IMR-90 (cell line): ENCODE data around the gene TAF4. TPM values are rescaled to one million over a fixed set of nuclear protein-coding genes. Genes with fewer than 3 reads are reported as not detected.

Source experiments
- ATAC-seq: fragments of 200-7000 bp; cut with Tn5 transposase; 2 replicates; pipeline ENCODE4 v1.9.1; 2020; ENCODE audit warnings: low read depth, mild to moderate bottlenecking, moderate library complexity
- BruUV-seq: library from RNA; stranded (reverse); fragments of 400-500 nt; replicated peaks from 2 replicates; lab custom pipeline; 2021; lab: Mats Ljungman, UMichigan
- CTCF ChIA-PET: fragments of 300-600 bp; formaldehyde crosslinking; extraction: SDS; loops from one replicate; lab custom pipeline; 2021; ENCODE audit warnings: antibody characterized with exemption; lab: Yijun Ruan, JAX
- POLR2A ChIA-PET: fragments of 300-600 bp; sonication (Branson Sonifier 250); formaldehyde crosslinking; loops from one replicate; lab custom pipeline; 2022; ENCODE audit warnings: antibody characterized with exemption; ENCODE audit not compliant: unreplicated experiment; lab: Charles Lee
- DNase-seq: peaks from one replicate; pipeline ENCODE4 v3.0.0; 2013
- H2AFZ ChIP-seq: replicated peaks from 2 replicates; pipeline ENCODE3; 2013; ENCODE audit warnings: low read length, mild to moderate bottlenecking; ENCODE audit not compliant: poor library complexity
- H2AK5ac ChIP-seq: 2 replicates; pipeline ENCODE4 v1.6.1; 2013; ENCODE audit warnings: low read depth, low read length, inconsistent platforms
- H2AK9ac ChIP-seq: replicated peaks from 2 replicates; pipeline ENCODE3; 2013; ENCODE audit warnings: mild to moderate bottlenecking, low read depth, low read length, moderate library complexity; ENCODE audit not compliant: poor library complexity
- H2BK120ac ChIP-seq: 2 replicates; pipeline ENCODE4 v1.6.1; 2013; ENCODE audit warnings: low read depth, low read length, inconsistent platforms
- H2BK15ac ChIP-seq: 3 replicates; pipeline ENCODE4 v1.6.1; 2013; ENCODE audit warnings: low read depth, low read length, inconsistent platforms
- H2BK20ac ChIP-seq: 2 replicates; pipeline ENCODE4 v1.6.1; 2013; ENCODE audit warnings: low read depth, mild to moderate bottlenecking, inconsistent platforms, low read length, moderate library complexity
- H2BK5ac ChIP-seq: 2 replicates; pipeline ENCODE4 v1.6.1; 2013; ENCODE audit warnings: mild to moderate bottlenecking, low read depth, low read length, inconsistent platforms; ENCODE audit not compliant: poor library complexity, severe bottlenecking
- H3K14ac ChIP-seq: replicated peaks from 2 replicates; pipeline ENCODE4 v1.6.1; 2013; ENCODE audit warnings: low read depth, low read length, inconsistent platforms
- H3K18ac ChIP-seq: 2 replicates; pipeline ENCODE4 v1.6.1; 2013; ENCODE audit warnings: low read depth, low read length, control low read depth
- H3K23ac ChIP-seq: 2 replicates; pipeline ENCODE4 v1.6.1; 2013; ENCODE audit warnings: low read depth, low read length, inconsistent platforms
- H3K27ac ChIP-seq: 2 replicates; pipeline ENCODE4 v1.5.1; 2013; ENCODE audit warnings: mild to moderate bottlenecking, control low read depth, low read length; ENCODE audit not compliant: insufficient read depth
- H3K27me3 ChIP-seq: 2 replicates; pipeline ENCODE4 v1.6.1; 2013; ENCODE audit warnings: low read length; ENCODE audit not compliant: control insufficient read depth, insufficient read depth
- H3K36me3 ChIP-seq: 2 replicates; pipeline ENCODE4 v1.6.1; 2013; ENCODE audit warnings: low read length, mixed read lengths; ENCODE audit not compliant: control insufficient read depth, insufficient read depth
- H3K4ac ChIP-seq: 2 replicates; pipeline ENCODE4 v1.6.1; 2013; ENCODE audit warnings: low read depth, low read length, inconsistent platforms
- H3K4me1 ChIP-seq: 2 replicates; pipeline ENCODE4 v1.6.1; 2013; ENCODE audit warnings: low read length, mixed read lengths; ENCODE audit not compliant: control insufficient read depth, insufficient read depth
- H3K4me2 ChIP-seq: 2 replicates; pipeline ENCODE4 v1.6.1; 2013; ENCODE audit warnings: low read depth, mild to moderate bottlenecking, control low read depth, low read length, moderate library complexity
- H3K4me3 ChIP-seq: 2 replicates; pipeline ENCODE4 v1.5.1; 2013; ENCODE audit warnings: low read depth, mild to moderate bottlenecking, control low read depth, low read length, moderate library complexity; ENCODE audit not compliant: insufficient read depth
- H3K56ac ChIP-seq: 2 replicates; pipeline ENCODE4 v1.6.1; 2013; ENCODE audit warnings: low read length, inconsistent platforms; ENCODE audit not compliant: insufficient read depth; ENCODE audit errors: extremely low read depth
- H3K79me1 ChIP-seq, 2 experiments: 2 replicates each; pipeline ENCODE4 v1.6.1; 2013; ENCODE audit warnings: low read length in 2 of 2, inconsistent platforms in 1 of 2, low read depth in 1 of 2
- H3K9ac ChIP-seq: 2 replicates; pipeline ENCODE4 v1.6.1; 2013; ENCODE audit warnings: low read depth, low read length, control low read depth
- H3K9me1 ChIP-seq: 2 replicates; pipeline ENCODE4 v1.6.1; 2013; ENCODE audit warnings: low read length, inconsistent platforms; ENCODE audit not compliant: insufficient read depth
- H3K9me3 ChIP-seq: 2 replicates; pipeline ENCODE4 v1.6.1; 2013; ENCODE audit warnings: low read length; ENCODE audit not compliant: control insufficient read depth, insufficient read depth
- H4K20me1 ChIP-seq: 2 replicates; pipeline ENCODE4 v1.6.1; 2013; ENCODE audit warnings: low read length, inconsistent platforms; ENCODE audit not compliant: insufficient read depth
- H4K5ac ChIP-seq: 2 replicates; pipeline ENCODE4 v1.6.1; 2013; ENCODE audit warnings: mild to moderate bottlenecking, low read depth, low read length, control low read depth
- H4K8ac ChIP-seq, 2 experiments: 2 replicates each; pipeline ENCODE4 v1.6.1; 2013; ENCODE audit warnings: low read depth in 2 of 2, low read length in 2 of 2, control low read depth in 1 of 2, inconsistent platforms in 1 of 2
- H4K91ac ChIP-seq: 2 replicates; pipeline ENCODE4 v1.6.1; 2013; ENCODE audit warnings: low read depth, low read length, inconsistent platforms; ENCODE audit not compliant: insufficient read depth
- FOS ChIP-seq: fragments of 150-350 bp; IDR thresholded peaks from 2 replicates; pipeline ENCODE4 v1.6.1; 2016; ENCODE audit warnings: low read depth, low read length
- RAD21 ChIP-seq: IDR thresholded peaks from 2 replicates; pipeline ENCODE4 v1.6.1; 2012; ENCODE audit warnings: low read length, improper control_type of control experiment
- RCOR1 ChIP-seq: IDR thresholded peaks from 2 replicates; pipeline ENCODE4 v1.6.1; 2012; ENCODE audit warnings: mild to moderate bottlenecking, low read length, improper control_type of control experiment; ENCODE audit not compliant: insufficient replicate concordance
- SMC3 ChIP-seq: fragments of 150-350 bp; IDR thresholded peaks from 2 replicates; pipeline ENCODE4 v1.6.1; 2016; ENCODE audit warnings: low read depth, mild to moderate bottlenecking, antibody characterized with exemption, low read length, moderate library complexity
- WGBS, 2 experiments: methylation state at CpG; one replicate each; pipeline versions ENCODE4 v1.1.5 to v1.1.7; 2013; ENCODE audit warnings: missing lambda C conversion rate in 2 of 2; ENCODE audit not compliant: insufficient read length in 1 of 2; ENCODE audit errors: extremely low coverage in 2 of 2; 5-methylcytosine and 5-hydroxymethylcytosine counted together
- dilution Hi-C: fragments of 300-500 bp; cut with HindIII; formaldehyde crosslinking; loops from one replicate; pipeline ENCODE4 v1.14.3; 2018; ENCODE audit warnings: low sequenced_read_pairs; ENCODE audit not compliant: unreplicated experiment
- in situ Hi-C: fragments of 300-500 bp; cut with MboI; formaldehyde crosslinking; loops from 3 replicates; pipeline ENCODE4 v1.14.3; 2019; ENCODE audit warnings: low sequenced_read_pairs, inconsistent platforms, mixed read lengths
- intact Hi-C: fragments of 100-400 bp; cut with micrococcal nuclease; formaldehyde crosslinking; loops from 2 replicates; pipeline ENCODE4 v1.10.0; 2022
- microRNA-seq, 2 experiments: library from miRNA; stranded (forward) in 1 of 2; unstranded in 1 of 2; fragments of 10-50 nt in 1 of 2; fragments of <30 nt in 1 of 2; gene quantifications in 1 of 2; microRNA quantifications in 1 of 2; one replicate each; pipeline versions ENCODE3 to v1.1.0; 2013 to 2020; ENCODE audit not compliant: insufficient read depth in 1 of 2, insufficient read length in 1 of 2, unreplicated experiment in 1 of 2
- polyA plus RNA-seq, 3 experiments: library from polyadenylated mRNA; depleted of rRNA; stranded (reverse); fragments of >200 nt; gene quantifications; 2 replicates each; pipeline ENCODE4 v1.2.3, GENCODE V29; 2012; ENCODE audit warnings: low replicate concordance in 1 of 3
- small RNA-seq, 5 experiments: library from RNA; depleted of rRNA; stranded (forward); fragments of <200 nt; gene quantifications; one replicate each; pipeline ENCODE3, GENCODE V24; 2012
- total RNA-seq: library from RNA; depleted of rRNA; stranded (reverse); fragments of >200 nt; gene quantifications from 2 replicates; pipeline ENCODE4 v1.2.3, GENCODE V29; 2012; rRNA removed

The TAF4 gene
- total and polyA plus RNA-seq, 2 of the 4 experiments (the other 2 are of a cell fraction): 1.4 to 5.1 TPM

DNA sequence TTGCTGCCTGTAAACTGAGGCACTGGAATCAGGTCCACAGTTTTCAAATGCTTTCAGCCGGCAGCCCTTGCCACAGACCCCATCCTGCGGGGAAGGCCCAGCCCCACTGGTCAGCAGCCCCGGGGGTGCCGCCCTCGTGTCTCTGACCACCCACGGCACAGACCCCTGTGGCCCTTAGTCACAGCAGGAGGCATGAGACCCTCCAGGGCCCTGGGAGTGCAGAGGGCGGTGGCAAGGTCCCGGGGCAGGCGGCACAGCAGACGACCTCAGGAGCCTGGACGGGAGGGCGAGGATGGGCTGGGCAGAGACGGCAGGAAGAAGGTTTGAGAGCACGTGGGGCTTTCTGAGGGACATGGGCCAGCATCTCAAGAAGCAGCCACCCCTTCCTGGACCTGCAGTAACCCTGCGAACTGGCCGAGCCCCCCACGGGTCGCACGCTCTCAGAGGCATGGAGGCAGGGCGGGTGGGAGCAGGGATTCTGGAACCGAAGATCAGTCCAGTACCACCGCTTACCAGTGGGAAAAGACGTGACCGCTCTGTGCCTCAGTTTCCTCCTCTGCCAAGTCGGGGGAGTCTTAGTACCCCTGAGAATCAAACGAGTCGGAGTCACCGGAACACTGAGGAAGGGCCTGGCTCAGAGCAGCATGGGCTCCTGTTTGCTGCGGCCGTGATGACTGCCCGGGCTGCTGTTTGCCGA is 140.7 kb downstream of the TAF4 start:
- H3K27ac ChIP-seq: no peak overlapping the region
- H2AK5ac ChIP-seq: no peak overlapping the region
- no peak overlapping the region for H2BK5ac ChIP-seq
- H3K4ac ChIP-seq: no peak overlapping the region
- WGBS, 2 experiments: 79% methylated on average over 19 of the region's 32 CpGs; no CpG with 5 or more reads in 1 of the 2 experiments
- no peak overlapping the region for H2BK20ac ChIP-seq
- H2AK9ac ChIP-seq: no peak overlapping the region
- no peak overlapping the region for H3K18ac ChIP-seq
- in situ Hi-C loops: no loop called here
- no peaks in the 10 kb centered on the region for H3K9me1 ChIP-seq
- H3K79me1 ChIP-seq: no peaks in the 10 kb centered on the region
- no peak overlapping the region for H2BK15ac ChIP-seq
- H3K27me3 ChIP-seq: no peaks in the 10 kb centered on the region
- H4K91ac ChIP-seq: no peak overlapping the region
- ChIA-PET CTCF (no interaction called here), POLR2A (no interaction called here)
- no peak overlapping the region for H3K56ac ChIP-seq
- no peak overlapping the region for H4K8ac ChIP-seq
- dilution Hi-C loops: no loop called here
- H3K4me1 ChIP-seq: no peaks in the 10 kb centered on the region
- TF ChIP-seq FOS (no peak), RAD21 (no peak), RCOR1 (no peak), SMC3 (no peak)
- DNase-seq (no peak), ATAC-seq (no peak)
- no peak overlapping the region for H3K4me2 ChIP-seq
- no peak overlapping the region for H3K23ac ChIP-seq
- BruUV-seq: no TSS peak
- no peaks in the 10 kb centered on the region for H4K20me1 ChIP-seq
- intact Hi-C loops: no loop called here
- H3K14ac ChIP-seq: no peak overlapping the region
- no peak overlapping the region for H2AFZ ChIP-seq
- H4K5ac ChIP-seq: no peak overlapping the region
- no peak overlapping the region for H3K4me3 ChIP-seq
- H3K9ac ChIP-seq: no peak overlapping the region
- no peaks in the 10 kb centered on the region for H3K36me3 ChIP-seq
- no peak overlapping the region for H2BK120ac ChIP-seq
- H3K9me3 ChIP-seq: peaks cover 6% of the 10 kb centered on the region; the same call in 1 of the 2 replicates

Small RNA genes lying within 50 kb of the gene (microRNA-seq; reads per million reads assigned to microRNA genes)
- gene MIR1257 (ENCODE audit: unreplicated experiment) (not detected), gene MIR3195 (ENCODE audit: insufficient read depth in 1 of 2, insufficient read length in 1 of 2, unreplicated experiment in 1 of 2) (0 reads per million in 2 experiments)

Small RNA genes lying within 50 kb of the gene (small RNA-seq; reads per million reads assigned to genes)
- 0 reads per million in 5 experiments for gene MIR3195

Other genes with a start within 250 kb of the TAF4 start
- 23.7 and 30.6 TPM in 2 replicates for gene LSM14B, start 56.6 kb upstream of the TAF4 start, total RNA-seq
- 41.1 and 46.7 TPM in 2 replicates for gene LSM14B, start 56.6 kb upstream of the TAF4 start, polyA plus RNA-seq (2012; rRNA removed)
- 458 and 487 TPM in 2 replicates for gene PSMA7, start 77.5 kb upstream of the TAF4 start, total RNA-seq
- 417 and 520 TPM in 2 replicates for gene PSMA7, start 77.5 kb upstream of the TAF4 start, polyA plus RNA-seq (2012; rRNA removed)
- gene SS18L1, start 77.9 kb upstream of the TAF4 start, total RNA-seq: 8.1 and 10.6 TPM in 2 replicates
- gene SS18L1, start 77.9 kb upstream of the TAF4 start, polyA plus RNA-seq (2012; rRNA removed): 12.2 and 15.6 TPM in 2 replicates
- gene MTG2, start 117.1 kb upstream of the TAF4 start, total RNA-seq: 11.5 and 12.2 TPM in 2 replicates
- gene MTG2, start 117.1 kb upstream of the TAF4 start, polyA plus RNA-seq (2012; rRNA removed): 23.9 and 25.2 TPM in 2 replicates
- not detected in 2 replicates for gene HRH3, start 154.4 kb upstream of the TAF4 start, total RNA-seq
- gene HRH3, start 154.4 kb upstream of the TAF4 start, polyA plus RNA-seq (2012; rRNA removed): not detected in 2 replicates
- gene OSBPL2, start 172.6 kb upstream of the TAF4 start, total RNA-seq: 27.6 and 28.6 TPM in 2 replicates
- gene OSBPL2, start 172.6 kb upstream of the TAF4 start, polyA plus RNA-seq (2012; rRNA removed): 17.7 and 19.3 TPM in 2 replicates
- 96.9 and 103 TPM in 2 replicates for gene ADRM1, start 237.1 kb upstream of the TAF4 start, total RNA-seq
- gene ADRM1, start 237.1 kb upstream of the TAF4 start, polyA plus RNA-seq (2012; rRNA removed): 149 and 188 TPM in 2 replicates